ENCODE data around the gene NUDC. TPM values are rescaled to one million over a fixed set of nuclear protein-coding genes. Genes with fewer than 3 reads are reported as not detected.
"Not testable (repeated sequence)": the region's sequence is repeated elsewhere in the genome, so short reads cannot be mapped to it uniquely, and the experiment has no call there.

Gene NUDC
- 53.5 and 60.8 TPM in 2 replicates for total RNA-seq (2014; rRNA removed; shearing (Covaris generic))
- polyA plus RNA-seq (2015; cell fraction: cytosol; rRNA removed), result 90.7 and 110 TPM in 2 replicates
- 34.6 and 37.1 TPM in 2 replicates for polyA plus RNA-seq (2015; cell fraction: nucleus; rRNA removed)

GRCh38 chr1:26921540-26922430 lies at the start of gene NUDC:
TSS of gene NUDC (plus strand) at chr1:26921743. CDS start at chr1:26921849, 106 bp downstream.
- peak; percentile 96 for DNase-seq (ENCODE audit: low read depth, low spot score)
- in situ Hi-C loops (cut with HindIII; ENCODE audit: low pct_unique_long_range_greater_than_20kb, low sequenced_read_pairs), result no loop called here

GRCh38 chr1:26873097-26873496 lies 48.4 kb upstream of the NUDC start:
- in situ Hi-C loops (cut with HindIII; ENCODE audit: low pct_unique_long_range_greater_than_20kb, low sequenced_read_pairs), result not testable (repeated sequence)

GRCh38 chr1:26874896-26875295 lies 46.6 kb upstream of the NUDC start:
- in situ Hi-C loops (cut with HindIII; ENCODE audit: low pct_unique_long_range_greater_than_20kb, low sequenced_read_pairs), result no loop called here
- DNase-seq (ENCODE audit: low read depth, low spot score), result no peak

More at GRCh38 chr1:26873097-26873496, 48.4 kb upstream of the NUDC start:
- DNase-seq (ENCODE audit: low read depth, low spot score), result not testable (repeated sequence)

GRCh38 chr1:26877326-26877725 lies 44.2 kb upstream of the NUDC start:
- no peak for DNase-seq (ENCODE audit: low read depth, low spot score)
- in situ Hi-C loops (cut with HindIII; ENCODE audit: low pct_unique_long_range_greater_than_20kb, low sequenced_read_pairs), result no loop called here

- in situ Hi-C loops (cut with HindIII; ENCODE audit: low pct_unique_long_range_greater_than_20kb, low sequenced_read_pairs), result no loop called here
These were observed 41.8 kb upstream of the NUDC start for GRCh38 chr1:26879793-26880192.

GRCh38 chr1:26881611-26882010 lies 39.9 kb upstream of the NUDC start:
- in situ Hi-C loops (cut with HindIII; ENCODE audit: low pct_unique_long_range_greater_than_20kb, low sequenced_read_pairs), result not testable (repeated sequence)

More at GRCh38 chr1:26879793-26880192, 41.8 kb upstream of the NUDC start:
- no peak for DNase-seq (ENCODE audit: low read depth, low spot score)

GRCh38 chr1:26882696-26883463 lies 38.7 kb upstream of the NUDC start:
- in situ Hi-C loops (cut with HindIII; ENCODE audit: low pct_unique_long_range_greater_than_20kb, low sequenced_read_pairs), result no loop called here
- DNase-seq (ENCODE audit: low read depth, low spot score), result no peak

More at GRCh38 chr1:26881611-26882010, 39.9 kb upstream of the NUDC start:
- DNase-seq (ENCODE audit: low read depth, low spot score), result not testable (repeated sequence)

GRCh38 chr1:26887125-26887524 lies 34.4 kb upstream of the NUDC start:
- peak; percentile 61 for DNase-seq (ENCODE audit: low read depth, low spot score)
- in situ Hi-C loops (cut with HindIII; ENCODE audit: low pct_unique_long_range_greater_than_20kb, low sequenced_read_pairs), result no loop called here

- in situ Hi-C loops (cut with HindIII; ENCODE audit: low pct_unique_long_range_greater_than_20kb, low sequenced_read_pairs), result no loop called here
- no peak for DNase-seq (ENCODE audit: low read depth, low spot score)
These were observed 33.3 kb upstream of the NUDC start for GRCh38 chr1:26888231-26888630.

GRCh38 chr1:26889551-26890466 lies 31.7 kb upstream of the NUDC start, which contains the start of gene GPN2:
TSS of gene GPN2 (minus strand) at chr1:26890283. CDS start at chr1:26890096, 187 bp downstream.
- peak; percentile 74 for DNase-seq (ENCODE audit: low read depth, low spot score)
- in situ Hi-C loops (cut with HindIII; ENCODE audit: low pct_unique_long_range_greater_than_20kb, low sequenced_read_pairs), result no loop called here

- in situ Hi-C loops (cut with HindIII; ENCODE audit: low pct_unique_long_range_greater_than_20kb, low sequenced_read_pairs), result no loop called here
- DNase-seq (ENCODE audit: low read depth, low spot score), result no peak
These were observed 31.1 kb upstream of the NUDC start for GRCh38 chr1:26890467-26890796.

GRCh38 chr1:26894263-26894662 lies 27.3 kb upstream of the NUDC start:
- no peak for DNase-seq (ENCODE audit: low read depth, low spot score)
- in situ Hi-C loops (cut with HindIII; ENCODE audit: low pct_unique_long_range_greater_than_20kb, low sequenced_read_pairs), result no loop called here

- in situ Hi-C loops (cut with HindIII; ENCODE audit: low pct_unique_long_range_greater_than_20kb, low sequenced_read_pairs), result no loop called here
- DNase-seq (ENCODE audit: low read depth, low spot score), result no peak
These were observed 24.2 kb upstream of the NUDC start for GRCh38 chr1:26897351-26897750.

GRCh38 chr1:26900001-26900814 lies 21.3 kb upstream of the NUDC start, which contains the start of gene GPATCH3:
TSS of gene GPATCH3 (minus strand) at chr1:26900467. CDS start at chr1:26900442, 25 bp downstream.
- in situ Hi-C loops (cut with HindIII; ENCODE audit: low pct_unique_long_range_greater_than_20kb, low sequenced_read_pairs), result no loop called here
- DNase-seq (ENCODE audit: low read depth, low spot score), result peak; percentile 93

- in situ Hi-C loops (cut with HindIII; ENCODE audit: low pct_unique_long_range_greater_than_20kb, low sequenced_read_pairs), result no loop called here
These were observed 20.6 kb upstream of the NUDC start for GRCh38 chr1:26900815-26901511.

More at GRCh38 chr1:26900815-26901511, 20.6 kb upstream of the NUDC start:
- DNase-seq (ENCODE audit: low read depth, low spot score), result no peak

All from SK-MEL-5 (cell line).